A549 (cell line): ENCODE results near the gene UBE2C.

Source experiments
- BCL3 ChIP-seq: fragments of >200 bp; sonication (Bioruptor Twin); formaldehyde crosslinking; IDR thresholded peaks from 3 replicates; pipeline ENCODE4 v1.6.1; 2016
- CTCF ChIP-seq: fragments of >200 bp; sonication (Bioruptor Twin); formaldehyde crosslinking; IDR thresholded peaks from 3 replicates; pipeline ENCODE4 v1.5.1; 2016
- EHF ChIP-seq: fragments of 250-450 bp; sonication (Bioruptor Pico); IDR thresholded peaks from 2 replicates; pipeline ENCODE4 v1.5.0; 2020; ENCODE audit warnings: mild to moderate bottlenecking
- HDAC2 ChIP-seq: fragments of 200-600 bp; sonication (generic); IDR thresholded peaks from 2 replicates; pipeline ENCODE4 v1.6.1; 2016
- KDM1A ChIP-seq: fragments of 200-600 bp; sonication (generic); IDR thresholded peaks from 2 replicates; pipeline ENCODE4 v1.6.1; 2016; ENCODE audit warnings: low read depth, mild to moderate bottlenecking
- NFE2L2 ChIP-seq: fragments of 150-350 bp; conservative IDR thresholded peaks from 2 replicates; pipeline ENCODE4 v1.6.1; 2014; ENCODE audit warnings: low read length
- POLR2A ChIP-seq: IDR thresholded peaks from 2 replicates; pipeline ENCODE4 v1.6.1; 2012; ENCODE audit warnings: mild to moderate bottlenecking, low read length
- RNF2 ChIP-seq: fragments of 200-600 bp; sonication (generic); IDR thresholded peaks from 2 replicates; pipeline ENCODE4 v1.6.1; 2016; ENCODE audit warnings: low read depth, mild to moderate bottlenecking, antibody characterized with exemption, moderate library complexity, borderline replicate concordance
- TF ChIP-seq, protein P1 (sequence below): IDR thresholded peaks from 2 replicates; pipeline ENCODE4 v1.6.1; 2012
- TF ChIP-seq, protein P2 (sequence below): fragments of 200-600 bp; sonication (generic); IDR thresholded peaks from 2 replicates; pipeline ENCODE4 v1.6.1; 2016; ENCODE audit warnings: antibody characterized with exemption, mild to moderate bottlenecking, moderate library complexity

- TF ChIP-seq CTCF (no peak), POLR2A (no peak), BCL3 (no peak), KDM1A (no peak), RNF2 (no peak), HDAC2 (no peak), NFE2L2 (no peak), EHF (CRISPR knock-in tag) (no peak)
- TF ChIP-seq, protein P1, sequence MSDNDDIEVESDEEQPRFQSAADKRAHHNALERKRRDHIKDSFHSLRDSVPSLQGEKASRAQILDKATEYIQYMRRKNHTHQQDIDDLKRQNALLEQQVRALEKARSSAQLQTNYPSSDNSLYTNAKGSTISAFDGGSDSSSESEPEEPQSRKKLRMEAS = no peak
- TF ChIP-seq, protein P2, sequence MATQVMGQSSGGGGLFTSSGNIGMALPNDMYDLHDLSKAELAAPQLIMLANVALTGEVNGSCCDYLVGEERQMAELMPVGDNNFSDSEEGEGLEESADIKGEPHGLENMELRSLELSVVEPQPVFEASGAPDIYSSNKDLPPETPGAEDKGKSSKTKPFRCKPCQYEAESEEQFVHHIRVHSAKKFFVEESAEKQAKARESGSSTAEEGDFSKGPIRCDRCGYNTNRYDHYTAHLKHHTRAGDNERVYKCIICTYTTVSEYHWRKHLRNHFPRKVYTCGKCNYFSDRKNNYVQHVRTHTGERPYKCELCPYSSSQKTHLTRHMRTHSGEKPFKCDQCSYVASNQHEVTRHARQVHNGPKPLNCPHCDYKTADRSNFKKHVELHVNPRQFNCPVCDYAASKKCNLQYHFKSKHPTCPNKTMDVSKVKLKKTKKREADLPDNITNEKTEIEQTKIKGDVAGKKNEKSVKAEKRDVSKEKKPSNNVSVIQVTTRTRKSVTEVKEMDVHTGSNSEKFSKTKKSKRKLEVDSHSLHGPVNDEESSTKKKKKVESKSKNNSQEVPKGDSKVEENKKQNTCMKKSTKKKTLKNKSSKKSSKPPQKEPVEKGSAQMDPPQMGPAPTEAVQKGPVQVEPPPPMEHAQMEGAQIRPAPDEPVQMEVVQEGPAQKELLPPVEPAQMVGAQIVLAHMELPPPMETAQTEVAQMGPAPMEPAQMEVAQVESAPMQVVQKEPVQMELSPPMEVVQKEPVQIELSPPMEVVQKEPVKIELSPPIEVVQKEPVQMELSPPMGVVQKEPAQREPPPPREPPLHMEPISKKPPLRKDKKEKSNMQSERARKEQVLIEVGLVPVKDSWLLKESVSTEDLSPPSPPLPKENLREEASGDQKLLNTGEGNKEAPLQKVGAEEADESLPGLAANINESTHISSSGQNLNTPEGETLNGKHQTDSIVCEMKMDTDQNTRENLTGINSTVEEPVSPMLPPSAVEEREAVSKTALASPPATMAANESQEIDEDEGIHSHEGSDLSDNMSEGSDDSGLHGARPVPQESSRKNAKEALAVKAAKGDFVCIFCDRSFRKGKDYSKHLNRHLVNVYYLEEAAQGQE = no peak
Measured at GRCh38 chr20:45821947-45822346, 9.5 kb downstream of the UBE2C start.
